GM12892 (cell line): ENCODE results near the gene DNAJB6.

ENCODE experiments used
- POLR2A ChIP-seq: IDR thresholded peaks from 2 replicates; pipeline ENCODE4 v1.6.1; 2011; ENCODE audit warnings: low read depth, low read length, control low read depth
- POLR2AphosphoS5 ChIP-seq: IDR thresholded peaks from 2 replicates; pipeline ENCODE4 v1.6.1; 2011; ENCODE audit warnings: low read depth, low read length, control low read depth

GRCh38 chr7:157405914-157406810, 69.4 kb downstream of the DNAJB6 start:
- no peak for TF ChIP-seq POLR2A
- TF ChIP-seq POLR2AphosphoS5, result no peak
